NCI-H1417 treated with DMSO at 0.1 percent for 48 hours (cell line): Measurements from ENCODE around the gene NPIPB2.

ENCODE experiments used
- DNase-seq: peaks from one replicate; lab custom pipeline; 2025; lab: John Stamatoyannopoulos, UW

The NPIPB2 gene

DNA sequence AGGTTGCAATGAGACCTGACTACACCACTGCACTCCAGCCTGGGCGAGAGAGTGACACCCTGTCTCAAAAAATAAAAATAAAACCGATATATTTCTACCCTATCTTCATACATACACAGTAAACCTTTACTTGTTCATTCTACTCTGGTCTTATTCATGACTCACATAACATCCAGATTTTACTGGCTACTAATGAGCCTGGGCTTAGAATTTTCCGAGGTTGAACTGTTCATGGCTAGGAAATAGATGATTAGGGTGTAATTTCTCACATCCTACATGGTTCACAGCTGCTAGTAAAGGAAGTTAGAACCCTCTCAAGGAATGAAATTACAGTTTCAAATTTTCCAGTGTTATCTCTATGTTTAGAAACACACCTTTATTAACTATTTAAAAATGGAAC is 40.8 kb downstream of the NPIPB2 start:
- DNase-seq = no peak

DNA sequence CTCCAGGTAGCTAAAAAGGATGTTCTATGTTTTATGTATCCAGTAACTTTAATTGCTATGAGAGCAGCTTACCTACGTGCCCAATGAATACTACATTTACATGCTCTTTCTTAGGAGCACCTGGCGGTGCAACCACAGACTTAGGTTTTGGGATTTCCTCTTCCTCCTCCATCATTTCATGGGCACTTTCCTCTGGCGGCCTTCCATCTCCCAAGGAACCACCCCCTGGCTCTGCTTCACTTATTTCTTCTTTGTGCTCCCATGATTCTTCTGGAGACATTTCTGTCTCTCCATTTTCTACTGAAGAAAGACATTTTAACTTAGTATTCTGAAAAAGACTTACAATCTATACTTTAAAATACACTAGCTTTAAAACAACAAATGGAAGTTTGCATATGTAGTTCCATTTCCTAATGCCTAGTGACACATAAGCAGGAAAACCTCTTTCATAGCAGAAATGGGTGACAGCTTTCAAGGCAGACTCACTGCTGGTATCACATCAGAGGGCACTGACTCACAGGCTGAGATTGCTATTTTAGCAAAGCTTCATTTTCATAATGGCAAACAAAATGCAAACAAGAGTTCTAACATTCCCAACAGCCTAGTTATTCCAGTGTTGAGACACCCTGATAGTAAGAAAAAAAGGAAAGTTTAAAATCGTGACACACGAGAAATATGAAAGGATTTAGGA is 45.2 kb downstream of the NPIPB2 start:
- DNase-seq = no peak

DNA sequence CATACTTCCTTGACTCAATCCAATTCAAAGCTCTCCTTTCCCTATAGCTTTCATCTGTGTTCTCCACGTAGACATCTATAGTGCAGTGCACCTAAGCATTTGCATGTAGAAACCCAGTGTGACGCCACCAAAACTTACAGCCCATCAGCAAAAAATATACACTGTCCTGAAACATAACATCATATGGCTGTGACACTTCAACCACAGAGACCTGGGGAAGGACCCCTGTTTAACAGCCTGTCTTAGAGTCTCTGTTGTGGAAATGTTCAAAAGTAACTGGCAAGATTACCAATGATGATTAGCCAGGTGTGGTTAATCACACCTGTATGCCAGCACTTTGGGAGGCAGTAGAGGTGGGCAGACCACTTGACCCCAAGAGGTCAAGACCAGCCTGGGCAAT is 48.3 kb downstream of the NPIPB2 start:
- DNase-seq = no peak

DNA sequence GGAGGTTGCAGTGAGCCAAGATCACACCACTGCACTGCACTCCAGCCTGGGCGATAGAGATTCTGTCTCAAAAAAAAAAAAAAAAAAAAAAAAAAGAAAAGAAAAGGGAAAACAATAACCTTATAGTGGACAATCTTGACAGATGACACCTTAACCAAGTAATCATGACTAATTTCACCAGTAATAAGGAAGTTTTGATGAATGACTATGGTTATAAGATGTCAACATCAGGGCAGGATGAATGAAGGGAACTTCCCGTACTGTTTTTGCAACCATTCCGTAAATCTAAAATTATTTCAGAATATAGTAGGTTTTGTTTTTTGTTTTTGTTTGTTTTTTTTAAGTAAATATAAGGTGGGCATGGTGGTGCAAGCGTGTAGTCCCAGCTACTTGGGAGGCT is 49.1 kb downstream of the NPIPB2 start:
- no peak for DNase-seq

DNA sequence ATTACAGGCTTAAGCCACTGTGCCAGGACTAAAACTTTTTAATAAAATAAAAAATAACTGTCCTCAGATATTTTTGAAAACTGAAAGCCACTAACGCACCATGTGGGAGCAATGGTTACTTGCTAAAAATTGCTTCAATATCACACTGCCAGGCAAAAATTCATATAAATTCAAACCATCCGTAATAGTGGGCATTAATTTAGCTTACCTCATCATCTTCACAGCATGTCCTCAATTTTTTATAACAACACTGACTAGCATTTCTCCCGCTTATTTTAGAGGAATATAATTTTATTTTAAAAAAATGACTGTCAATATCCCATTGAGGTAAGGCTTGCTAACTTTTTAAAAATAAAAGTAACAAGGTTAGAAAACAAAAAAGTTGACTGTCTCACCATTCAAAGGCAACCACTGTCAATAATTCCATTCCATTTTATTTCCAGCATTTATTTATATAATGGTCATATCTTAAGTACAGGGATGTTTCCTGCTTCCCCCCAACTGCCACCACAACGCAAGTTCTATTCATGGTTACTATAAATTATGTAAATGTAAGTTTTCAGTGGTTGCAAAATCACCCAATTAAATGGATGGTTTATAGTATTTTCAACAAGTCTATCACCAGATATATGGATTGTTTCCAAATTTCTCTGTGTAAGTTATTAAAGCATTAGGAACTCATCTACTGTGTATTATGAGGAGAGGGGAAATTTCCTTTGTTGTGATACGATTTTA is 51.4 kb downstream of the NPIPB2 start:
- no peak for DNase-seq

DNA sequence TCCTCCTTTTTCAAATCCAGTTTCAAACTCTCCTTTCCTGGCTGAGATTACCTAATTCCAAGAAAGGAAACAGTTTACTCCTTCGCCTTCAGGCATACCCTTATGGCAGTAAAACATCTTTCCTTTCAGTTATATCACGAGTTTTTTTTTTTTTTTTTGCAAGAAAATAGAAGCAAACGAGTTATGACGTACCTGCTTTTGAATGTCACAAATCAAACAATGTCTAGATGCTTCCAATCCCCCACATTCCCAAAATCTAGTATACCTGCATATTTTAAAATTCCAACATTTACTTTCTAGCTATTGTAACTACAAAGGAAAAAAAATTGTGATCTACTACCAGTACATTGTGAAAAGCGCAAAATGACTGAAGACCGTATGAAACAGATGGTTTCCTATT is 55.0 kb downstream of the NPIPB2 start:
- DNase-seq = no peak

DNA sequence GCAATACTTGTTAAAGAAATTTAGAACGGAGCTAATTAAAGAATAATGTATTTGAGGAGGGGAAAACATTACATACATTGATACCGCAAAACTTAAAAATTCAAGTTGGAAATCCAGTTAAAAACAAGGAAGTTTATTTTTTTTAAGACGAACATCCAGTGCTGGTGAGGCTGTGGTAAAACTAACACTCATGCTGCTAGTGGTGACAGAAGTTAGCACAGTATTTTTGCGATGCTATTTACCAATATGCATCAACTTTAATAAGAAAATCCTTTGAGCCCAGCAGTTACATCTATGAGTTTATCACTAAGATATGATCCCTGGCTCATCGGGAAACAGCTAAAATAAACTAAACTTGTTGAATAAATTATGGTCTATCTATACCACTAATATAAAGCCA is 57.8 kb downstream of the NPIPB2 start:
- no peak for DNase-seq

DNA sequence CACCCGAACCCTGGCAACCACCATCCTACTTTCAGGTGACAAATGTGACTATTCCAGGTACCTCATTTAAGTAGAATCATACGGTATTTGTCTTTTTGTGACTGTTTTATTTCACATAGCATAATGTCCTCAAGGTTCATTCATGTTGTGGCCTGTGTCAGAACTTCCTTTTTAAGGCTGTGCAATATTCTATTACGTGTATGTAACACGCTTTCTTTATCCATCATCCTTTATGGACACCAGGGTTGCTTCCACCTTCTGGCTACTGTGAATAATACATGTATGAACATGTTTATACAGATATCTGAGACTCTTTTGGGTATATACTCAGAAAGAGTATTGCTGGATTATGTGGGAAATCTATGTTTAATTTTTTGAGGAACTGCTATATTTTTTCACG is 61.8 kb downstream of the NPIPB2 start:
- no peak for DNase-seq

DNA sequence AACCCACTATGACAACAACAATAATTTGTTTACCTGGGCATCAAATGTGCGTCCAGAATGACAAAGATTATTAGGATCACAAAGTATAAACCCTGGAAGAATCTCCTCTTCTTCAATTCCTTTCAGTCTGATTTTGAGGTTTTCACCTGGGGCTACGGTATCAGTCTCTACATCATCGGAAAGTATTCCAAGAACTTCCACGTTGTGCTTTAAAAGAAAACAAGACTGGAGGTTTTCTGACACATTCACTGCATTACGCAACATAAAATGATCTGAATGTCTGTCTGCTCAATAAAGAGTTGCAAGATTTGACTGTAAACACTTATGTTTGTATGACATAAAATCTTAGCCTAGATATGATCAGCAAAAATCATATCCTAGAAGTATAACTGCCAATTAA is 64.5 kb downstream of the NPIPB2 start:
- no peak for DNase-seq
